Measurements from ENCODE around the gene AK3. TPM values are rescaled to one million over a fixed set of nuclear protein-coding genes. Genes with fewer than 3 reads are reported as not detected.
A peak's percentile ranks its signal among the peaks of the same experiment; 100 is the strongest.

Gene AK3
- total RNA-seq, 1 experiment from 2014 or later = 21.5 TPM

DNA sequence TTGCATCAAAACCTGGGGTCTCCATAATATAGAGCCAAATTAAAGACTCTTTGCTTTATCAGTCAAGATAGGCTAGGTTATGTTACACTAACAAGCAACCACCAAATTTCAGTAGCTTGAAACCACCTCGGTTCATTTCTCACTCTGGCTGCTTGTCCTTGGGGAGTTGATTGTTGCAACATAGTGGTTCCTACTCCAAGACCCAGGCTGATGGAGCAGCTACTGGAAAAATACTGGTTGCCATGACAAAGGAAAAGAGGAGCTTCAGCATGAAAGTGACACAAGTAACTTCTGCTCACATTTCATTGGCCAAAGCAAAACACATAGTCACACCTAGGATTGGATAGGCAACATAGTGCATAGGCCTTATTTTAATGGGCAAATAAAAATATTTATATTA is 33.2 kb upstream of the AK3 start:
- Mint-ChIP-seq H3K27me3 (ENCODE audit: unreplicated experiment) (no peaks in the 10 kb centered on the region), H3K36me3 (ENCODE audit: insufficient read depth, unreplicated experiment) (no peaks in the 10 kb centered on the region), H3K4me3 (ENCODE audit: low read depth, unreplicated experiment) (no peak overlapping the region), H3K27ac (ENCODE audit: unreplicated experiment) (no peak overlapping the region), H3K4me1 (ENCODE audit: low read depth, unreplicated experiment) (peaks cover 6% of the 10 kb centered on the region), H3K9me3 (ENCODE audit: low read depth, unreplicated experiment) (peaks cover 3% of the 10 kb centered on the region)
- CTCF ChIA-PET = no interaction called here
- DNase-seq = no peak
- no TSS peak for BruUV-seq (replicated peaks)
- TF ChIP-seq, protein P1, sequence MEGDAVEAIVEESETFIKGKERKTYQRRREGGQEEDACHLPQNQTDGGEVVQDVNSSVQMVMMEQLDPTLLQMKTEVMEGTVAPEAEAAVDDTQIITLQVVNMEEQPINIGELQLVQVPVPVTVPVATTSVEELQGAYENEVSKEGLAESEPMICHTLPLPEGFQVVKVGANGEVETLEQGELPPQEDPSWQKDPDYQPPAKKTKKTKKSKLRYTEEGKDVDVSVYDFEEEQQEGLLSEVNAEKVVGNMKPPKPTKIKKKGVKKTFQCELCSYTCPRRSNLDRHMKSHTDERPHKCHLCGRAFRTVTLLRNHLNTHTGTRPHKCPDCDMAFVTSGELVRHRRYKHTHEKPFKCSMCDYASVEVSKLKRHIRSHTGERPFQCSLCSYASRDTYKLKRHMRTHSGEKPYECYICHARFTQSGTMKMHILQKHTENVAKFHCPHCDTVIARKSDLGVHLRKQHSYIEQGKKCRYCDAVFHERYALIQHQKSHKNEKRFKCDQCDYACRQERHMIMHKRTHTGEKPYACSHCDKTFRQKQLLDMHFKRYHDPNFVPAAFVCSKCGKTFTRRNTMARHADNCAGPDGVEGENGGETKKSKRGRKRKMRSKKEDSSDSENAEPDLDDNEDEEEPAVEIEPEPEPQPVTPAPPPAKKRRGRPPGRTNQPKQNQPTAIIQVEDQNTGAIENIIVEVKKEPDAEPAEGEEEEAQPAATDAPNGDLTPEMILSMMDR (IDR thresholded peaks at IDR 0.05; ENCODE audit: unreplicated experiment) = no peak
- intact Hi-C loops (cut with micrococcal nuclease; ENCODE audit: unreplicated experiment) = no loop called here

DNA sequence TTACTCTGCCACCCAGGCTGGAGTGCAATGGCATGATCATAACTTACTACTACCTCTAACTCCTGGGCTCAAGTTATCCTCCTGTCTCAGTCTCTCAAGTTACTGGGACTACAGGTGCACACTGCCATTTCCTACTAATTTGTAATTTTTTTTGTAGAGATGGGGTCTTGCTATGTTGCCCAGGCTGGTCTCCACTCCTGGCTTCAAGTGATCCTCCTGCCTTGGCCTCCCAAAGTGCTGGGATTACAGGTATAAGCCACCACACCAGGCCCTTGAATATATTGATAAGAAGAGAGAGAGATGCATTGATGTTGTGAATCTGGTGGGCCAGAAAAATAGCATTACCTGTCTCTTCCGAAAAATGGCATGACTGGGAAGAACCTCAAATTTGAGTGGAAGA is 30.8 kb upstream of the AK3 start:
- no TSS peak for BruUV-seq (replicated peaks)

DNA sequence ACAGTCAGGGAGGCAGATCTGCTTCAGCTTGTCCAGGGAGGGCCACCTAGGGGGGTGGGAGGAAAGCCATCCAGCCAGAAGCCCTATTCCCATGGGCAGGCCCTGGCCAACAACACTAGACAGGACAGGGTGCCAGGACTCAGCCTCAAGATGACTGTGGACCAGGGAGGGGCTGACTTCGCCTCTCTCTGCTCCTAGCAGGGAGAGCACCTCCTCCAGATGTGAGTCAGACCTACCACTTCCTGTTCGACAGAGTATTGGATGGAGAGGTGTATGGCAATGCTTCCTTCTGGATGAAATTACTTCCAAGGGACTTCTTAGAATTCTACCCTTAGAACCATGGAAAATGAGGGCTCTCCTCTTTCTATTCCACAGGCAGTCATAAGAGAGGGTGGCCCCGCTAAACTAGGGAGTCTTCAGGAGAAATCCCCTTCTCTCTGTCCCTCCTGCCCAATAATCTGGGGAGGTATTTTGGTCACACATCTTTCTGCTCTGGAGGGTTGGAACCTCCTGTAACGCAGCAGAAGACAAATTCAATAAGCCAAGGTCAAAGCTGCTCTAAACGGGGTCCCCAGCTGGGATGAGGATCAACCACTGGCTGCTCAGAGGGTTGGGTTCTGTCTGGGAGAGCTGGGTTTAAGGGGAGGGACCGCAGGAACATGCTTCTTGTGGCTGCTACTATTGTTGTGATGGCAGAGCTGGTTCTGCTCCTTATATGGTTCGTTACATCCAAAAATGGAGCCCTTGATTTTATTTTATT is 28.5 kb upstream of the AK3 start:
- H3K4me1 Mint-ChIP-seq (ENCODE audit: low read depth, unreplicated experiment) = peaks cover 6% of the 10 kb centered on the region
- H3K9me3 Mint-ChIP-seq (ENCODE audit: low read depth, unreplicated experiment) = peaks cover 3% of the 10 kb centered on the region
- intact Hi-C loops (cut with micrococcal nuclease; ENCODE audit: unreplicated experiment) = loop anchor here (10.0 kb wide), 1 partner anchor 65 kb away; no protein-coding TSS in a partner anchor
- H3K4me3 Mint-ChIP-seq (ENCODE audit: low read depth, unreplicated experiment) = no peak overlapping the region
- TF ChIP-seq, protein P1 (IDR thresholded peaks at IDR 0.05; ENCODE audit: unreplicated experiment) = no peak
- peak; percentile 24 for DNase-seq
- no peak overlapping the region for H3K27ac Mint-ChIP-seq (ENCODE audit: unreplicated experiment)
- no peaks in the 10 kb centered on the region for H3K27me3 Mint-ChIP-seq (ENCODE audit: unreplicated experiment)
- H3K36me3 Mint-ChIP-seq (ENCODE audit: insufficient read depth, unreplicated experiment) = no peaks in the 10 kb centered on the region
- CTCF ChIA-PET = interaction anchor here (0.7 kb wide), 1 partner anchor 20 kb away, joined by 4 read pairs; no protein-coding TSS in a partner anchor
- BruUV-seq (replicated peaks) = no TSS peak

More for the DNA sequence above, 30.8 kb upstream of the AK3 start:
- CTCF ChIA-PET = no interaction called here
- TF ChIP-seq, protein P1 (IDR thresholded peaks at IDR 0.05; ENCODE audit: unreplicated experiment) = no peak
- Mint-ChIP-seq H3K9me3 (ENCODE audit: low read depth, unreplicated experiment) (peaks cover 3% of the 10 kb centered on the region), H3K27ac (ENCODE audit: unreplicated experiment) (no peak overlapping the region), H3K27me3 (ENCODE audit: unreplicated experiment) (no peaks in the 10 kb centered on the region), H3K4me3 (ENCODE audit: low read depth, unreplicated experiment) (no peak overlapping the region), H3K4me1 (ENCODE audit: low read depth, unreplicated experiment) (peaks cover 6% of the 10 kb centered on the region), H3K36me3 (ENCODE audit: insufficient read depth, unreplicated experiment) (no peaks in the 10 kb centered on the region)
- intact Hi-C loops (cut with micrococcal nuclease; ENCODE audit: unreplicated experiment) = no loop called here
- no peak for DNase-seq

DNA sequence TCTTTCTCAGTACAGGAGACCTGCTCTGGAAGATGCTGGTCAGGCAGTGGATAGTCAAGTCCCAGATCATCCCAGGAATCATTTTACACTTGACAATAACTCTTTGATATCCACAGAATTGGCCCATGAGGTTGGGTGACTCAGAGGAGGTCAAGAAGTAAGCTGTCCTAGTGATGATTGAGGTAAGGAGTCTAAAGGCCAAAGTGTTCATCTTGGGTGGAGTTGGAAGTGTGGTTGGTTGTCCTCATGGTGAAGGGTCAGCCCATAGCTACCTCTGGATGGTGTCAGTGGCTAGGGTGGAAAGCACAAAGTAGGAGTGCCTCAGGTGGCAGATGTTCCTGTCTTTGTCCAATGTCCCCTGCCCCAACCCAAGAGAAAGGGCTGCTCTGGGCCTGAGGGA is 27.7 kb upstream of the AK3 start:
- Mint-ChIP-seq H3K36me3 (ENCODE audit: insufficient read depth, unreplicated experiment) (no peaks in the 10 kb centered on the region), H3K27ac (ENCODE audit: unreplicated experiment) (no peak overlapping the region), H3K4me1 (ENCODE audit: low read depth, unreplicated experiment) (peaks cover 6% of the 10 kb centered on the region), H3K4me3 (ENCODE audit: low read depth, unreplicated experiment) (no peak overlapping the region), H3K9me3 (ENCODE audit: low read depth, unreplicated experiment) (peaks cover 3% of the 10 kb centered on the region), H3K27me3 (ENCODE audit: unreplicated experiment) (no peaks in the 10 kb centered on the region)
- intact Hi-C loops (cut with micrococcal nuclease; ENCODE audit: unreplicated experiment) = loop anchor here (10.0 kb wide), 1 partner anchor 66 kb away; no protein-coding TSS in a partner anchor
- no peak for DNase-seq
- TF ChIP-seq, protein P1 (IDR thresholded peaks at IDR 0.05; ENCODE audit: unreplicated experiment) = no peak
- CTCF ChIA-PET = interaction anchor here (0.6 to 0.7 kb wide), 2 partner anchors 19 to 229 kb away, joined by 4 read pairs; no protein-coding TSS in a partner anchor
- no TSS peak for BruUV-seq (replicated peaks)
